HG02884 (cell line): Measurements from ENCODE around the gene NFIA.
A peak's percentile ranks its signal among the peaks of the same experiment; 100 is the strongest.

Experiments
- ATAC-seq: cut with Tn5 transposase; IDR thresholded peaks from one replicate; pipeline ENCODE4 v1.9.1; 2021; ENCODE audit warnings: mild to moderate bottlenecking, moderate library complexity; ENCODE audit not compliant: unreplicated experiment

Gene NFIA

DNA sequence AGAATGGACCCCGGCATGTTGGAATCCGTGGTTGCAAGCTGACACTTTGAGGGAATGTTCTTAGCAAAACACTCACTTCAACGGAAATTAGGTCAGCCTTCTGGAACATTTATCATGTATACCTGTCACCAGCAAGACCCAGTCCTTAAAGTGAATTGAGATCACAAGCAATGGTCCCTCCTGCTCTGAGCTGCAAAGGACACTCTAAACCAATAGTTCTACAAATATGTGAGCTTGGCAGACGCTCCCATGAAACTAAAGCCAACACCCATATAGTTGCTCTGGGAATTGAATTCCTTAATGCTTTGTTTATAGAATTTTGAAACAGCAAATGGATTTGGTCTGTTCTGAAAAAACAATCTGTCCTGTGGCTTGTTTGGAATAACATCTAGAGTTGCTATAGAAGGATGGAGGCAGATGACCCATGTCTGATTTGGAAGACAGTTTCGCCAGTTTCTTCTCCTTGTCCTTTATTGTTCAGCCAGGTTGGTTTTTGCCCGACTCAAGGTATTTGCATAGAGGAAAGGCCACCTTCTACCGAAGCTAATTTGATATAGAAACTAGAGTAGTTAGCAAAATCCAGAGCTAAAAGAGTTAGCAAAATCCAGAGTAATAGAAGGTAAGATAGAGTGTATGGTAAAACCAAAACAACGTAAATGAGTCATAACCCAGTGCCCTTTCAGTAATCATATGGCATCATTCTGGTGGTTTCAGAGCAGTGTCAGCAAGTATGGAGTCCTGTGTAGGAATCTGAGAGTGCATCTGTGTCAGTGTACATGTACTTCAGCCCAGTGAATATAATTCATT is 236.2 kb downstream of the NFIA start:
- peak; percentile 100 for ATAC-seq

DNA sequence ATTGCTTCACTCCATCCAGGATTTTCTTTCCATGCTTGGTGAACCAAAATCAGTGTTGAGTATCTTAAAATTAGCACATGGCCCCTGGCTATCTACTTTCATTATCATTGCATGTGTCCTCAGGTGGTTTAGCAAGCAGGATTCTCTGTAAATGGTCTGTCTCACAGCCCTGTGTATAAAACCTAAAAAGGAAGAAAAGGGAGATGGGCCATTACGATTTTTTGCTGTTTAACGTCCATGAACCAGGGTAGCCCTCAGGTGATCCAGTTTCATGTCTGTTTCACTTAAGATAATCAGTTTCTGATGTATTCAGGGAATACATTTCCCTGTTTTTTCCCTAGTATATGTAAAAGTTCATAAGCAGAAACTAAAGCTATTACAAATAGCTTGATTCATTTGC is 238.2 kb downstream of the NFIA start:
- ATAC-seq = no peak

DNA sequence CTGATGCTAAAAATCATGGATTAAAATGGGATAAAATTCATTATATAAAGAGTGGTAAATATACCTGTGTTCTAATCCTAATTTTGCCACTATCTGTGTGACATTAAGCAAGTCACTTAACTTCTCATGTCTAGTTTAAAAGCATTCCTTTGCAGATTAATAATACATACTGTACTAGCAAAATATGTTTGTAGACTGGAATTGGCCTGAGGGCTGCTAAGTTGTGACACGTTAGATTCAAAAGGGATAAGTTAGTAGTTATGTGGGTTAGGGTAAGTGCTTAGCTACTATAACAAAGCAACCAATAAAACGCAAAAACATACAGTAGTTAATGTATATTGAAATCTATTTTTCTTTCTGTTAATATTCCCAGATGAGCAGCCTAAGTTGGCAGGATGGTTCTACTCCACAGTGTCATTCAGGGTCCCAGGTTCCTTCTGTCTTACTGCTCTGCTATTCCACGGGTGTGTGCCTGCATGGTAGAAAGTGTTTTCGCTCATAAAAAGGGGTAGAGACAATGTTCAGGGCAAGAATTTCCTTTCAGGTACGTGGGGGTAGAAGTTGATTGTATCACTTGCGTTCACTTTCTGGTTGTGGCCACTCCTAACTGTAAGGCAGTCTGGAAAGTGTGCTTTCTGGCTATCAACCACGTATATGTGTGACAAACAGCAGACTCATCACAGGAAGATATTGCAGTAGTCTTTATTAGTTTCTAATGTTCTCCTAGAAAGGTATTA is 239.8 kb downstream of the NFIA start:
- ATAC-seq = no peak

DNA sequence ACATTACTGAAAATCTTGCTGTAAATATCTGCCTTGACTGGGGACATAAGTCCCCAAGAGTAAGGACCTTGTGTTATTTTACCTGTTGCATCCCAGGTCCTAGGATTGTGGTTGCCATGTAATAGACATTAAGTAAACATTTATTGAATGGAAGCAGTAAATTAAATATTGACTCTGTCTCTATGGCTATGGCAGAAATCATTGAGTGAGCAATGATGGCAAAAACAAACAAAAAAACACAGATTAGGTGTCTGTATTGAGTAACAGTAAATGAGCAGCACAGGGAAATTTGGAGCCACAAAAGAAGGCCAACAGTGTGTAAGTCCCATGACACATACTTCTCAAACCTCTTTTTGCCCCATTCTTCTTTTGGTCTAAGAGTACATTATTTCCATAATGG is 240.4 kb downstream of the NFIA start:
- no peak for ATAC-seq

GRCh38 chr1:61323681-61324328 is 241.4 kb downstream of the NFIA start:
- no peak for ATAC-seq

DNA sequence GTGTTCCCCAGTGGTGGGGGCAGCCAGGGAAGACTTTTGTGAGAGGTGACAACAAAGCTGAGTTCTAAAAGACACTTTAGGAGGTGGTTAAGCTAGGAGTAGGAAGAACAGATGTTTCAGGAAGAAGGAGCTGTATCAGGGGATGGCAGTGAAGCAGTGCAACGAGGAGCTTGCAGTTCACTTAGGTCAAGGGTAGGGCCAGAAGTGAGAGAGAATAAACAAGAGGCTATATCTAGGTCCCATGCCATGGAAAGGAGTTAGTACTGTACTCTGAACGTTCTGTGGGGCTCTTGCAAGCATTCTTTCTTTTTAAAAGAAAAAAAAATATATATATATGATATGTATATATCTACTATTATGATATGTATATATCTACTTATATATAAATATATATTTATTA is 244.4 kb downstream of the NFIA start:
- no peak for ATAC-seq

- ATAC-seq = no peak
These were observed 245.1 kb downstream of the NFIA start for GRCh38 chr1:61327436-61327835.

DNA sequence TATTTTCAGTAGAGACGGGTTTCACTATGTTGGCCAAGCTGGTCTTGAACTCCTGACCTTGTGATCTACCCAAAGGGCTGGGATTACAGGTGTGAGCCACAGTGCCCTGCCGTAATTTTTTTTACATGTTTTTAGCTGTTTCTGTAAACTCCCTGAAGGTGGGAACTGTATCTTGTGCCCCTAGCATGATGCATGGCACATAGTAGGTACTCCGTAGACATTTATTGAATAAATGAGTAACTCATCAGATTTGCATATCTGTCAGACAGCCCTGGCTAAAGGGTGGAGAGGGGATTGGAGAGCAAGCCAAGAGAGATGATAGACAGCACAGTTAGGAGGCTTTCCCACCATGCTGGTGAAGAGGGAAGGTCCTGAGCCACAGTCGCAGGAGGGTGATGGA is 247.2 kb downstream of the NFIA start:
- no peak for ATAC-seq

- no peak for ATAC-seq
These were observed 247.7 kb downstream of the NFIA start for GRCh38 chr1:61330018-61330417.

DNA sequence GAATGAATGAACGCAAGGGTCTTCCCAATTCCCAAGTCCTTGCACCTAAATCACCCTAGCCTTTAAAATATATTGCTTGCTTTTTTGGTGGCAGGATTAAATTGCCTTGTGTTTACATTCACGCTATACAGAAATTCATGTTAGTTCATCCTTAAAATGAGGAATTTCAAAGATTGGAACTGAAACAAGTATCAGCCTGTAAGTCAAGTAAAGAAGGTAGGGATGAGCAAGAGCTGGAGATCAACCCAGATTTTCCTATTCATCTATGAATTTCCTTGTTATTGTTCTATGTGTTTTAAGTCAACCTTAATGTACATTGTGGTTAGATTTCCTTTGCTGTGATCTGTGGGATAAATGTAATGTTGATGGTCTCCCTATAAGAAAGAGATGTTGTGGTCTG is 248.2 kb downstream of the NFIA start:
- no peak for ATAC-seq

DNA sequence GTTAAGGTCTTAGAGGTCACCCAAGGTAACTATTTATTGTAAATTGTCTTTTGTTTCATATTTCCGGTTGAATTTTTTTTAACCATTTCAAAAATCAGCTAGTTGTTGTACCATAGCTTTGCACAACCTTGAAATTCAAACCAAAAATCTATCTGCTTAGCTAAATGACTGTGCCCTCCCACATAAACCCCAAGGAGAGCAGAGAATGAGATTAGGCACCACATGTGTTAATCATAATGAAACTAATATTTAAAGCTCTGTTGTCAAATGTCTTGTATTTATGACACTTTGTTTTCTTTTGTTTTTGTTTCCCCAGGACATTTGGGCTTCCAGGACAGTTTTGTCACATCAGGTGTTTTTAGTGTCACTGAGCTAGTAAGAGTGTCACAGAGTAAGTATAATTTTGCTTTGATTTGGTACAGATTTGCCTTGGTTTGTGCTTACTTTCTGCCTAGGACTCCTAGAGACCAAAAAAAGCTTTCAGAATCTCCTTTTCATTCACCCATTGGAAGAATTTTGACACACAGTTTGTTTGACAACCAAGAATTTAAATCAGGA is 249.9 kb downstream of the NFIA start:
- ATAC-seq = peak; percentile 99

- no peak for ATAC-seq
These were observed 250.4 kb downstream of the NFIA start for GRCh38 chr1:61332796-61333195.

DNA sequence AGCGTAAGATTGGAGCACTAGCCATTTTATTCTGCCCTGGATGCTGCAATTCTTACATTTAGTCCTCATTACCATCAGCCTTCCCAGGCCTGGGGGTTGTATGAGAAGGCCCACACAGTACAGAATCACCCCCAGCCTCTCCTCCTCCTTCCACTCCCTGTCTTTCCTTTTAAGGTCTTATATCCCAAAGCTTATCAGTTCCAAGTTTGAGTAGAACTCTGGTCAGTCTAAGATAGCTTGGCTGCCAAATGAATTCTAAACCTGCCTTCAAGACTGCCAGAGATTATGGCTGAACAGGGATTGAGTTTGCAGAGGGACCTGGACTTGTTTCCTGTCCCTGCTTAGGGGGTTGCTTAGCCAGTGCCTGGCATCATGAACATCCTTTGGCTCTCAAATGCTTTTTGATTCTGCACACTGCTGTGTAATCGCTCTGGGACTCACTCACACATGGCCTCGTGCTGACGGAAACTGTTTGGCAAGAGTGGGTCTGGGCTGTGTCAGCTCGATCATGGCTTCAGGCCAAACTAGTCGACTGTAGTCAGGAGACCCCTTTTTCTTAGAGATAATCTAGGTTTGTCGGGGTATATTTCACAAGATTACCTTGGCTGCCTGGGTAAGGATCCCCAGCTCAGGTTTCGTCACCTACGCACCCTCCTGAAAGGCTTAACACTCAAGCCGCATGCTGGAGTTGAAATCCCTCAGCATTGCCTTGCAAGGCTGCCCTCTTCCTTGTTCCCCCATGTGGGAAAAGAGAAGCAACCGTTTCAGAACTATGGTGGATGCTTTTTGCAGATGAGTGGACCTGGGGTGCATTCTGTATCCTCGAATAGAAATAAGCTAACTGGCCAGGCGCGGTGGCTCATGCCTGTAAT is 252.6 kb downstream of the NFIA start:
- ATAC-seq = no peak

GRCh38 chr1:61337037-61337436 is 254.7 kb downstream of the NFIA start:
- no peak for ATAC-seq

GRCh38 chr1:61337441-61337951 is 255.1 kb downstream of the NFIA start:
- no peak for ATAC-seq

DNA sequence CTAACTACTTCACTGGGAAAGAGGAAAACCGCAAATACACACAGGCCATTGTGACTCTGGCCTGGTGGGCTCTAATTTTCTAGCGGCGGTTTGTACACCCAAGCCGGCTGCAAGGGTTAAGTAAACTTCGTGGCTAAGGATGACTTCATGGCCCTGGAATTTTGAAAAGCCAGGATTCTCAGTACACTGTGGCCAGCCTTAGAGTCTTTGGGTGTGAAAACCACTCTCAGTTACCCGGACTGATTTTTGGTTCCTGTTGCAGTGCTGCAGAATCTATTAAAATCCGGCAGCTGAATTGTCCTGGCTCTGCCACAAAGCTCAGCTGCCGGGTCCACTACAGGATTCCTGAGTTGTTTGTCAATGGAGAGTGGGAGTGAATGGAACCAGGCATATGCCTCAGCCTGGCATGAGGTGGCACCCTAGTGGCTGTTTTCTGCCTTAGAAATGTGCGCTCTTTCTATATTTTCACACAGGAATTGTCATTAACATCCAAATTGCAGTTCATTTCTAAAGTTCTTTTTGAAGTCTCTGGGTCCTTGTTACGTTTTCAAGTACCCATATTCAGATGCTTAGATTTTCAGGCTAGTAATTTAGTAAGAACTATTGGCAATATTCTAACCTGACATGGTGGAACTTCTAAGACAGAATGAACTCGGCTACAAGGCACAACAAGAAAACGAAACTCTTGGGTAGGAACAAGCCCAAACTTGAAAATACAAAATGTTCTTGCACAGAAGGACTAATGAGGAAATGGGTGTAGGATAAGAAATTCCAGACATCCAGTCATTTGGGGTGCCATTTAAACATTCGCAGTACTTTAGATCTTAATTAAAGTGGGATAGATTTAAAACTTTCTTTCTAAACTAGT is 255.9 kb downstream of the NFIA start:
- no peak for ATAC-seq

DNA sequence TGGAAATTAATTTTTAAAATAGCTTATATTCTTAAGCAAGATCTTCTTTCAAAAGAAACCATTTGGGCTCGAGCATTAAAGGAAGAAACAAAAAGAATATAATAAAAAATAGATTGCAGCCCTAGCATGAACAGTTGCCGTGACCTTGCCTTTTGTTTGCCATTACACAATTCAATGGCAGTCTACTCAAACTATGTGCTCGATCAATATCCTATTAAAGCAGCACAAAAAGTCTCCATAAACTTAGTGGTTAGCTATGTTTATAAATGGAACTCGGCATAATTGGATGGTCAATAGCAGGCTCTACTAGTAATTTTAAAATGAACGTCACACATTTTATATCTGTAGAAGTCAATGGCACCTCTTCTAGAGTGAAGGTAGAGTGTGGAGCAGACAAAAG is 256.5 kb downstream of the NFIA start:
- no peak for ATAC-seq

- no peak for ATAC-seq
These were observed 259.1 kb downstream of the NFIA start for GRCh38 chr1:61341426-61341825.

DNA sequence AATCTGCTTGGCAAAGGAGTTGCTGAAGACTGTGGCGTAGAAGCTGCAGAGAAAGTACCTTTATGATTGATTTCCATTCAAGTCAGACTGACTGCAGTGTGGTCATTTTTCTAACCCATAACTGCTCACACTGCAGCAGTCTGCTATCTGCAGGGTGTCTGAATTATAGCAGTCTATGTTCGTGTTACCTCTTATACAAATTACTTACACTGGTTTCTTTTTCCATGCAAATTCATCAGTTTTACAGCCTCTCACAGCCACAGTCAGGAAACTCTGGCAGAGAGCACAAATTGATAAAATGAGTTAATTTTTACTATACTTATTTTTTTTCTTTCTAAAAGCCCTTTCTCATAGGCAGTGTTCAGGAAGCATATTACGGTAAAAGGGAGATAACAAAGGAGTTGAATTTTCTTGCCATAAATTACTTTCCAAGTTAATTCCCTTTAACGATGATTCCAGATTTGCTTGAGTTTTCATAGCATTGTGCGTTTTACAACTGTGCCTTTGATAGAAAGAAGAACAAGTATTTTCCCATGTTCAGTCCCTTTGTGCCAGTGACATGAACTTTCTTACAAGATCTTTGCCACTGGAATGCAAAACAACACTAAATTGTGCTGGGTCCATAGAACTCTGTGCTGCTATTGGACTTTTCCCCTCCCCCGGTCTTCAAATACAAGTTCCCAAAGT is 261.5 kb downstream of the NFIA start:
- no peak for ATAC-seq
